ENCODE results near the gene PCDHB16. TPM values are rescaled to one million over a fixed set of nuclear protein-coding genes. Genes with fewer than 3 reads are reported as not detected.
"Not testable (repeated sequence)": the region's sequence is repeated elsewhere in the genome, so short reads cannot be mapped to it uniquely, and the experiment has no call there.

PCDHB16 gene
- total RNA-seq, 1 experiment from 2014 or later = 0.69 TPM

GRCh38 chr5:141180313-141180712, 1.9 kb upstream of the PCDHB16 start:
- DNase-seq (ENCODE audit: extremely low read depth, low read depth) = no peak

- not testable (repeated sequence) for DNase-seq (ENCODE audit: extremely low read depth, low read depth)
These were observed 2.1 kb downstream of the PCDHB16 start for GRCh38 chr5:141184117-141184855.

GRCh38 chr5:141186897-141187512, 4.8 kb downstream of the PCDHB16 start, which contains the start of gene PCDHB9:
Gene PCDHB9 (plus strand): TSS chr5:141187161. CDS start chr5:141187319, 158 bp downstream.
- DNase-seq (ENCODE audit: extremely low read depth, low read depth) = peak; percentile 18

- DNase-seq (ENCODE audit: extremely low read depth, low read depth) = not testable (repeated sequence)
These were observed 6.5 kb downstream of the PCDHB16 start for GRCh38 chr5:141188682-141189081.

- DNase-seq (ENCODE audit: extremely low read depth, low read depth) = not testable (repeated sequence)
These were observed 6.9 kb downstream of the PCDHB16 start for GRCh38 chr5:141189131-141189530.

GRCh38 chr5:141192110-141192725, 10.0 kb downstream of the PCDHB16 start, which contains the start of gene PCDHB10:
Gene PCDHB10 (plus strand): TSS chr5:141192353. CDS start chr5:141192553, 200 bp downstream.
- DNase-seq (ENCODE audit: extremely low read depth, low read depth) = peak; percentile 45

- DNase-seq (ENCODE audit: extremely low read depth, low read depth) = not testable (repeated sequence)
These were observed 12.1 kb downstream of the PCDHB16 start for GRCh38 chr5:141194332-141194731.

- no peak for DNase-seq (ENCODE audit: extremely low read depth, low read depth)
These were observed 14.2 kb downstream of the PCDHB16 start for GRCh38 chr5:141196363-141196762.

GRCh38 chr5:141199359-141200235, 17.4 kb downstream of the PCDHB16 start, which contains the start of gene PCDHB11:
Gene PCDHB11 (plus strand): TSS chr5:141199627. CDS start chr5:141199775, 148 bp downstream.
- DNase-seq (ENCODE audit: extremely low read depth, low read depth) = peak; percentile 69

- DNase-seq (ENCODE audit: extremely low read depth, low read depth) = not testable (repeated sequence)
These were observed 18.9 kb downstream of the PCDHB16 start for GRCh38 chr5:141201126-141201525.

- DNase-seq (ENCODE audit: extremely low read depth, low read depth) = not testable (repeated sequence)
These were observed 19.5 kb downstream of the PCDHB16 start for GRCh38 chr5:141201646-141202045.

GRCh38 chr5:141208478-141208877, 26.3 kb downstream of the PCDHB16 start, which contains the start of gene PCDHB12:
Gene PCDHB12 (plus strand): TSS chr5:141208719. CDS start chr5:141208908, 189 bp downstream.
- peak; percentile 20 for DNase-seq (ENCODE audit: extremely low read depth, low read depth)

GRCh38 chr5:141210281-141210680, 28.1 kb downstream of the PCDHB16 start:
- DNase-seq (ENCODE audit: extremely low read depth, low read depth) = not testable (repeated sequence)

- not testable (repeated sequence) for DNase-seq (ENCODE audit: extremely low read depth, low read depth)
These were observed 28.7 kb downstream of the PCDHB16 start for GRCh38 chr5:141210849-141211248.

- DNase-seq (ENCODE audit: extremely low read depth, low read depth) = peak; percentile 63
These were observed 31.6 kb downstream of the PCDHB16 start, which contains the start of gene PCDHB13 for GRCh38 chr5:141213656-141214339. Gene PCDHB13 (plus strand): TSS chr5:141213919. CDS start chr5:141214124, 205 bp downstream.

- not testable (repeated sequence) for DNase-seq (ENCODE audit: extremely low read depth, low read depth)
These were observed 32.4 kb downstream of the PCDHB16 start for GRCh38 chr5:141214583-141214982.

- DNase-seq (ENCODE audit: extremely low read depth, low read depth) = not testable (repeated sequence)
These were observed 33.3 kb downstream of the PCDHB16 start for GRCh38 chr5:141215504-141215903.

GRCh38 chr5:141216035-141216434, 33.8 kb downstream of the PCDHB16 start:
- not testable (repeated sequence) for DNase-seq (ENCODE audit: extremely low read depth, low read depth)

- DNase-seq (ENCODE audit: extremely low read depth, low read depth) = peak; percentile 48
These were observed 41.1 kb downstream of the PCDHB16 start, which contains the start of gene PCDHB14 for GRCh38 chr5:141223112-141223783. Gene PCDHB14 (plus strand): TSS chr5:141223343. CDS start chr5:141223506, 163 bp downstream.

Measured in NCI-H460 (cell line).